Ascending aorta (tissue), 2 donors: ENCODE results near the gene LONP2. TPM values are rescaled to one million over a fixed set of nuclear protein-coding genes. Genes with fewer than 3 reads are reported as not detected.

Experiments used
- DNase-seq, 2 donors: peaks; one replicate each; pipeline ENCODE4 v3.0.0-alpha.2; 2019; ENCODE audit warnings: low spot score in 2 of 2
- H3K27ac ChIP-seq, 2 donors: fragments of 200-600 bp; sonication (generic); one replicate each; pipeline ENCODE4 v1.5.1; 2016 to 2017; ENCODE audit warnings: mild to moderate bottlenecking in 1 of 2
- H3K27me3 ChIP-seq: fragments of 200-600 bp; sonication (generic); one replicate; pipeline ENCODE4 v1.5.1; 2017
- H3K36me3 ChIP-seq, 2 donors: fragments of 200-600 bp; sonication (generic); one replicate each; pipeline ENCODE4 v1.5.1; 2016
- H3K4me1 ChIP-seq, 2 donors: fragments of 200-600 bp; sonication (generic); one replicate each; pipeline ENCODE4 v1.5.1; 2016 to 2017; ENCODE audit warnings: mild to moderate bottlenecking in 1 of 2
- H3K4me3 ChIP-seq, 2 donors: fragments of 200-600 bp; sonication (generic); one replicate each; pipeline ENCODE4 v1.5.1; 2016 to 2017; ENCODE audit warnings: mild to moderate bottlenecking in 1 of 2
- H3K9me3 ChIP-seq, 2 donors: fragments of 200-600 bp; sonication (generic); one replicate each; pipeline ENCODE4 v1.5.1; 2016
- intact Hi-C: fragments of 100-400 bp; cut with DNase I; formaldehyde crosslinking; loops from one replicate; pipeline ENCODE4 v1.15.1; 2023
- total RNA-seq: library from RNA; depleted of rRNA; stranded (reverse); fragments of >200 nt; gene quantifications from one replicate; pipeline ENCODE4 v1.1.0, GENCODE V29; 2016
- TF ChIP-seq, protein P1 (sequence below), 3 experiments: fragments of 200-600 bp in 2 of 3; fragments of 450-650 bp in 1 of 3; sonication (generic) in 2 of 3; IDR thresholded peaks; one replicate each; pipeline ENCODE4 v1.5.1; 2016 to 2019; ENCODE audit warnings: antibody characterized with exemption in 3 of 3, mild to moderate bottlenecking in 1 of 3, moderate library complexity in 1 of 3

Gene LONP2
- total RNA-seq, 1 donor from 2014 or later = 70.0 TPM

DNA sequence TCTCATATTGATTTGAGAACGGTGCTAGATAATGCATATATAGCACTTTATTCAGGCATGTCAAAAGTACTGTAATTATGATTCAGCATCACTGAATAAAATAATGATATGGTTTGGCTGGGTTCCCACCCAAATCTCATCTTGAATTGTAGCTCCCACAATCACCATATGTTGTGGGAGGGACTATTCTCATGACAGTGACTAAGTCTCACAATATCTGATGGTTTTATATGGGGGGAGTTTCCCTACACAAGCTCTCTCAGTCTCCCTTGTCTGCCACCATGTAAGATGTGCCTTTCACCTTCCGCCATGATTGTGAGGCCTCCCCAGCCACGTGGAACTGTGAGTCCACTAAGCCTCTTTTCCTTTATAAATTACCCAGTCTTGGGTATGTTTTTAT lies 25.6 kb upstream of the LONP2 start:
- Histone ChIP-seq H3K36me3 (no peaks in the 10 kb centered on the region), H3K4me1 (no peaks in the 10 kb centered on the region), H3K4me3 (no peak overlapping the region), H3K9me3 (no peaks in the 10 kb centered on the region), H3K27ac (no peak overlapping the region), H3K27me3 (no peaks in the 10 kb centered on the region)
- DNase-seq = no peak
- TF ChIP-seq, protein P1, sequence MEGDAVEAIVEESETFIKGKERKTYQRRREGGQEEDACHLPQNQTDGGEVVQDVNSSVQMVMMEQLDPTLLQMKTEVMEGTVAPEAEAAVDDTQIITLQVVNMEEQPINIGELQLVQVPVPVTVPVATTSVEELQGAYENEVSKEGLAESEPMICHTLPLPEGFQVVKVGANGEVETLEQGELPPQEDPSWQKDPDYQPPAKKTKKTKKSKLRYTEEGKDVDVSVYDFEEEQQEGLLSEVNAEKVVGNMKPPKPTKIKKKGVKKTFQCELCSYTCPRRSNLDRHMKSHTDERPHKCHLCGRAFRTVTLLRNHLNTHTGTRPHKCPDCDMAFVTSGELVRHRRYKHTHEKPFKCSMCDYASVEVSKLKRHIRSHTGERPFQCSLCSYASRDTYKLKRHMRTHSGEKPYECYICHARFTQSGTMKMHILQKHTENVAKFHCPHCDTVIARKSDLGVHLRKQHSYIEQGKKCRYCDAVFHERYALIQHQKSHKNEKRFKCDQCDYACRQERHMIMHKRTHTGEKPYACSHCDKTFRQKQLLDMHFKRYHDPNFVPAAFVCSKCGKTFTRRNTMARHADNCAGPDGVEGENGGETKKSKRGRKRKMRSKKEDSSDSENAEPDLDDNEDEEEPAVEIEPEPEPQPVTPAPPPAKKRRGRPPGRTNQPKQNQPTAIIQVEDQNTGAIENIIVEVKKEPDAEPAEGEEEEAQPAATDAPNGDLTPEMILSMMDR (IDR thresholded peaks at IDR 0.05) = no peak
- intact Hi-C loops = no loop called here

DNA sequence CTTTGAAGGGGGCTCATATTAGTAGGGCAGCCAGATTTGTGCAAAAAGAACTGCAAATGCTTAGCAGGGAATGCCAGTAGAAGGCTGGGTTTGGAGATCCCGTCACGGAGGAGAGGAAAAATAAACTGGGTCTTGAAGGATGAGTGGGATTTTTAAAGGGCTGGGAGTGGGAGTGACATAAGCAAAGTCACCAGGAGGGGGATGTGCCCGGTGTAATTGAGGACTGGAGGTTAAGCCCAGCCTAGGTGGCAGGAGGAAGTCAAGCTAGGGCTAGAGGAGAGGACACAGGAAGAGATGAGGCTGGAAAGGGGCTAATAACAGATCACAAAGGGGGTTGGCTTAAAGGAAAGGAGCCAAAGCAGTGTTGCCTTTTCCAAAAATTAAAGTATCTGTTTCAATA lies 23.2 kb upstream of the LONP2 start:
- no peaks in the 10 kb centered on the region for H3K4me1 ChIP-seq
- no peak overlapping the region for H3K27ac ChIP-seq
- DNase-seq = no peak
- H3K4me3 ChIP-seq = no peak overlapping the region
- no peaks in the 10 kb centered on the region for H3K9me3 ChIP-seq
- intact Hi-C loops = no loop called here
- H3K36me3 ChIP-seq = no peaks in the 10 kb centered on the region
- TF ChIP-seq, protein P1 (IDR thresholded peaks at IDR 0.05) = no peak
- no peaks in the 10 kb centered on the region for H3K27me3 ChIP-seq

DNA sequence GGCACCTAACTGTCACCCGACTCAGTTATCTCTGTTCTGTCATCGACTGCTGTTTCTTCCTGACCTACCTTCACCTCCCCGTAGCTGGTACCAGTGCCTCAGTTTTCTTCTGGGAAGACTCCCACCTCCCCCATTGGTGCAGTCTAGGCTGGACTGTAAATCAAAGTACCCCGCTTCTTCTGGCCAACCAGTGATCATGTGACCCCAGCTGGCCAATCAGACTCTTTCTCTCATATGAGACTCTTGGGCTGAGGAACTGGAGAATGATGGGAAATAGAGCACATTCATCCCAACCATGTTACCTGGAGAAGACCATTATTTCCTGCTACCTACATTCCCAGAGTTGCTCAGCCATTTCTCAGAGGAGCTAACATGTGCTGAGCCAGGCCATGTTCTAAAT lies 20.6 kb upstream of the LONP2 start:
- intact Hi-C loops = no loop called here
- Histone ChIP-seq H3K4me3 (no peak overlapping the region), H3K4me1 (no peaks in the 10 kb centered on the region), H3K36me3 (no peaks in the 10 kb centered on the region), H3K9me3 (no peaks in the 10 kb centered on the region), H3K27me3 (no peaks in the 10 kb centered on the region), H3K27ac (no peak overlapping the region)
- DNase-seq = no peak
- TF ChIP-seq, protein P1 (IDR thresholded peaks at IDR 0.05) = no peak

DNA sequence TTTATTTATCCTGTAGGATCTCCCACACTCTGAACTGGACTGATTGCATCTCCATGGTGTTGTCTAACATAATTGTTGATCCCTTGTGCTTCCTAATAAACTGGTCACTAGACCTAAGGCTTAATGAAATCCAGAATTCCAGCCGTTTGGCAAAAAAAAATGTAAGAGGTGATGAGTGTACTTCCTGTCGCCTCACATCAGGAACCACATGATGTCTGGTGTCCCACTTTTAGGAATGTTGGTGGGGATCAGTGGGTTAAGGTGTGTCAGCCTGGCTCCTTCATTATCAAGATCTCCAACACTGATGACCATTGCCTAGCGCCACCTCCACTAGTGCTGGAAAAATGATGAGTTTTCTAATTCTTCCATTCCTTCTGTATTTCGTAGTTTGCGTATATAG lies 18.6 kb upstream of the LONP2 start:
- H3K4me1 ChIP-seq = no peaks in the 10 kb centered on the region
- no peak overlapping the region for H3K4me3 ChIP-seq
- H3K27me3 ChIP-seq = no peaks in the 10 kb centered on the region
- intact Hi-C loops = no loop called here
- TF ChIP-seq, protein P1 (IDR thresholded peaks at IDR 0.05) = no peak
- no peaks in the 10 kb centered on the region for H3K36me3 ChIP-seq
- no peak overlapping the region for H3K27ac ChIP-seq
- H3K9me3 ChIP-seq = no peaks in the 10 kb centered on the region
- no peak for DNase-seq

DNA sequence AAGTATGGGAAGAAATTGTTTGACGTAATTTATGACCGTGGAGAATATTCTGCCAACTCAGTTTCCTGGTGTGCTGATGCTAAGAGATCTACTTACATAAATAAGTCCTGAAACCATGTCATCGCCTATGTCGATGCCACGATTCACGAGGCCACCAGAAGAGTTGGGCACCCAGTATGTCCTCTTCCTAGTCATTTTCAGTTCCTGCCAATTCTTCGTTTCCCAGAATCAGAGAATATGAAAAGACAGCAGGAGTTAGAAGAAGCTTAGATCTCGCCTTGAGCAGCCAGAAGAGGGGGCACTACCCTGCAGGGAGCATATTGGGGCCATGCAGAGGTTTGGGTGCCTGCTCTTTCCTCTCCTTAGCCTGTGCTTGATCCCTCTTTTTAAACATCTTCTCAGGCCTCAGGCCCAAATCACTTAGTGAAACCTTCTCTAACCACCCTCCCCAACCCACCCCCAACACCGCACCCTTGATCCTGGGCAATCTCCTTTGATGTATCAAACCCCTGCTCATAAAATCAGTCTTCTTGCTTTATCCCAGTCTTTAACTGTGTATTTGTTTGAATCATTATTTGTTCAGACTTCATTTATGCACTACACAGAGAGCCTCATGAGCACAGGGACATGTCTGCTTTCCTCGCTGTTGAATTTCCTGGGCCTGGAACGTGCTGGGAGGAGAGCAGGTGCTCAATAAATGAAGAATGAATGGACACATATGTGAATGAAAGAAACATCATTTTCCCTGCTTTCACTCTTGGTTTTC lies 12.2 kb upstream of the LONP2 start:
- H3K4me3 ChIP-seq = no peak overlapping the region
- no peaks in the 10 kb centered on the region for H3K27me3 ChIP-seq
- H3K9me3 ChIP-seq = no peaks in the 10 kb centered on the region
- H3K4me1 ChIP-seq = no peaks in the 10 kb centered on the region
- TF ChIP-seq, protein P1 (IDR thresholded peaks at IDR 0.05) = peak in 2 of 3 experiments; percentile 17 to 43
- no peak overlapping the region for H3K27ac ChIP-seq
- intact Hi-C loops = no loop called here
- no peaks in the 10 kb centered on the region for H3K36me3 ChIP-seq
- no peak for DNase-seq
